Activated CD4-positive, CD25-positive, alpha-beta regulatory T cell treated with anti-CD3 and anti-CD28 coated beads, Interleukin-2, amount 50 U/mL, for 72 hours (primary cell): ENCODE measurements around the gene GRHL3.

Experiments
- DNase-seq: peaks from one replicate; pipeline ENCODE4 v3.0.0; 2021

The GRHL3 gene

GRCh38 chr1:24345334-24345733, 26.2 kb downstream of the GRHL3 start:
- DNase-seq, result no peak

DNA sequence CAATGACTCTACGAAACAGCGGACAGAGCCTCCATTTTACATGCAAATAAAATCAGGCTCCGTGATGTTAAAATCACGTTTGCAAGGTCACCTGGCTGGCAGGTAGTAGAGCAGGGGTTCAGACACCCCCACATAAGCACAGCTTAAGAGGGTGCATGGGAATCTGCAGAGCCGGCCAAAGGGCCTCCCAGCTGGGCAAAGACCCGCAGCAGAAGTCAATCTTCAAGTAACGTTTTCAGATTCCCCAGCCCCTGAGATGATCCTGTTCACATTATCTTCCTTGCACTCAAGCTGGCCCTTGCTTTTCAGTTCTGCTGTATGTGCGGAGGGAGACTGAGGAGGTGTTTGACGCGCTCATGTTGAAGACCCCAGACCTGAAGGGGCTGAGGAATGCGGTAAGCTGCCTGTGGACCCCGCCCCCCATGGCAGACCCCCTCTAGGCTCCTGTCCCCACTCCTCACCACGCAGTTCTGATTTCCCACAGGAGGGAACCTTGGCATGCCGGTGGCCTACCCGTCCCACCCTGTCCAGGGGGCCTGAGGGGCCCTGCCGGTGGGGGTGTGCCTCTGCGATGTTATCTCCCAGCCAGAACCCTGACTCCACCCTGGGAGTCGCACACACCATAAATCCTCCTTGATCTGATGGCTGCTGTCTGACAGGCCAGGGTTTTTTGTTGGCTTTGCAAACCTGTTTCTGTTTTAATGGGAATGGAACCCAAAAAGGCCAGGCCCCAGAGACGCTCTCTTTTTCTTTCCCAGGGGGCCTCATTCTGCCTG, 28.2 kb downstream of the GRHL3 start:
- DNase-seq, result no peak

- DNase-seq, result no peak
Measured at GRCh38 chr1:24348196-24348595, 29.0 kb downstream of the GRHL3 start.

DNA sequence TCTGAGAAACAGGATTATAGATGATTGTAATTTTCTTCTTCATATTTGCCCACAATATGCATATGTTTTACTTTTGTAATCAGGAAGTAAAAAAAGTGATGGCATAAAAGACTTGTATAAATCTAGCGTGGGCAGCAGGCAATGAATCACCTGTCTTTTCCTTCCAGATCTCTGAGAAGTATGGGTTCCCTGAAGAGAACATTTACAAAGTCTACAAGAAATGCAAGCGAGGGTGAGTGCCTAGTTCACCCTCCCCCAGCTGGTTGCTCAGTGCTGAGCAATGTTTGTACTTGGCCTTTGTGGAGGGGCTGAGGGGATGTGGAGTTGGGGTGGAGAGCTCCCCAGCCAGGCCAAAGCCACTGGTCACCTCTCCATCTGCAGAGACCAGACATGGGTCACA, 30.7 kb downstream of the GRHL3 start:
- no peak for DNase-seq

DNA sequence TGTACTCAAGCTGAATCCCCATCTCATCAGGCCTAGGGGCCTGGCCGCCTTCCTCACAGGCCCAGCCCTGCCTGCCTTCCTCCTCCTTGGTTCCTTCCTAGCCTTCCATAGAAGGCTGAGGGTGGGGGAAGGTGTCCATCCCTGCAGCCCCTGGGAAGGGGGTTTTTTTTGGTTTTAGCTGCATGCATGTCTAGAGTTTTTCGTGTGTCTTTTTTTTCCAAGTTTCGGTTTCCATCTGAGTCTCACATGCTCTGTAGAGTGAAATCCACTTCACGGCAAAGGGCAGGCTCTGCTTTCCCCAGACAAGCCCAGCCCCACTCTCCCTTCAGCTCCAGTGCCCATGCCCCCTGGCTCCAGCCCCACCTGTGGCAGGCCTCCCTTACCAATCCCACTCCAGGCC, 32.1 kb downstream of the GRHL3 start:
- no peak for DNase-seq

- peak; percentile 49 for DNase-seq
Measured at GRCh38 chr1:24351918-24352627, 32.9 kb downstream of the GRHL3 start.

GRCh38 chr1:24353292-24353891, 34.2 kb downstream of the GRHL3 start:
- no peak for DNase-seq

DNA sequence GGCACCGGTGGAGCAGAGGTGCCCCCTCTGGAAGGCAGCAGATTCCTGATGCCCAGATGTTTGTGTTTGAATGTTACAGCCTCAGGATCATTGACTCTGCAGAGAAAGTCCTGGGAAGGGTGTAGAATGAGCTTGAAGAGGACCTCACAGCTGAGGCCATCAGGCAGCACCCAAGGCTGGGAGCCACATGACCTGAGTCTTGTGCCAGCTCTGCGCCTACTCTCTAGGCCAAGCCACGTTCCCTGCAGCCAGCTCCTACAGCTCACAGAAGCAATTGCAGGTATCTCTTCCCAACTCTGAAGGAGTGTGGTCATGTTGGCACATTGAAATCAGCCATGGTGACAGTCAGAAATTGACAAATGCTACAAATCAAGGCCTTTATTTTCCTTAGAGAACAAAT, 36.3 kb downstream of the GRHL3 start:
- no peak for DNase-seq

DNA sequence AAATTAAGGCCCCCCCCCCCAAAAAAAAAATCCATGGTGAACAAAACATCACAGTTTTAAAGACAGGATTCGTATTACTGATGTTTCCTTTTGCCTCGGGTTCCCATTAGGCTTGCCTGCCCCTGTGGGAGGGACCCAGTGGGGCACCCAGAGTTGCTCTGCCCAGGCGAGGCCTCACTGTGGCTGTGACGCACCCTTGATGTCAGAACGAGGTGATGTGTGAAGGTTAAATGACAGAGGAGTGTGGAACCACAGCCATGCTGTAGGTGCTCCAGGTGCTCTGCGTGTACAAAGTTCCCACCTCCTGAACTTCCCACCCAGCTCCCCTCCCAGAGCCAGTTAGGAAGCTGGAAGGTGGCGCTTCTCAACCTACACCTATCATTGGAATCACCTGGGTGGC, 37.9 kb downstream of the GRHL3 start:
- no peak for DNase-seq

- DNase-seq, result no peak
Measured at GRCh38 chr1:24360681-24361080, 41.5 kb downstream of the GRHL3 start.

DNA sequence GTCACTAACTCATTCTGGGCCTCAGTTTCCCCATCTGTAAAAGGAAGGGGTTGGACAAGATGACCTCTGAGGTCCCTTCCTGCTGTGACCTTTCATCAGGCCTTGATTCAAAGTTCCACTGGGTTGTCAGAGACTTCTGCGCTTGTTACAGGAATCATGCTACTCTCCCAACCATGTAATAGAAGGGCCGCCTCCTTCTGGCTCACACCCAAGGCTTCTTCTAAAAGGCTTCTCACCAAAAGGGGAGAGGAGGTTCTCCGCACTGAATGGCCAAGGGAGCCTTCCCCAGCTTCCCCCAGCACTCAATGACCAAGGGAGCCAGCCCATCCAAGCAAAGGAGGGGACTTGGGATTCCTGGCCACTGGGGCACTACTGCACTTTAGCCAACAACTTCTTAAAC, 42.7 kb downstream of the GRHL3 start:
- no peak for DNase-seq

DNA sequence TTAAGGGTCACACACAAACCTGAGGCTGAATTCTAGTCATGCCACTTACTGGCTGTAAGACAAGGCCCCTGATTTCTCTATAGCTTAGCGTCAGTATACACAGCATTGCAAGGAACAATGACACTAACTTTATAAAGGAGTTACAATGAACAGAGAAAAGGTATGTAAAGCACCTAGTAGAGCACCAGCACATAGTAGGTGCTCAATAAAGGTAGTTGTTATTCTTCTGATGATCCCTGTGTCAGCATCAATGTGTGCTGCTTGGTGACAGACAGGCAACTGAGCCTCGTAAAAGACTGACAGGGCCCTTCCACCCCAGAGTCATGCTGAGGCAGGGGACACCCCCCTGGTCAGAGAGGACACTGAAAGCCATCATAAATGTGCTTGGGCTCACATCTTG, 43.2 kb downstream of the GRHL3 start:
- DNase-seq, result no peak

DNA sequence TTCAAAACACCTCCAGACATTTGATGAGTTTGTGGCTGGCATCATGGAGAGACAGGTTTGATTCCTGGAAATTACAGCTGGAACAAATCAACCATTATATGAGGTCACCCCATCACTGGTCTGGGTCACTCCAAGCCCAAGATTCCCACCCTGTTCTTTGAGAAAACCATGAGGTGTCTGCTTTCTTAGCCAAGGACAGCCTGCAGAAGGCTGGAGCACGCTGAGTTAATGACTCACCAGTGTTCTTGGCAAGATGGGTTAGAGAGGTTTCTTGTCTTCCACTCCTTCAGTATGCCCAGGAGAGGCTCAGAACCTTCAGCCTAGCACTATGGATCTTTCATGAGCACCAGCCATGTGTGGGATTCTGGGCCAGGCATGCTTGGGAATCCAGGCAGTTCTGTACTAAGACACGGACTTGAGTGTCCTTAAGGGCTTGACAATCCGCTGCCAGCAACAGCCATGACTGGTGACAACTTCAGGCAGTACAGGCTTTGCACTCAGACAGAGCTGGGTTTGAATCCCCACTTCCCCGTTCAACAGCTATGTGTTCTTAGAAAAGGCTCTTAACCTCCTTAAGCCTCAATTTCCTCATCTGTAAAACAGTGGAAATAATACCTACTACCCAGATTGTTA, 43.9 kb downstream of the GRHL3 start:
- no peak for DNase-seq

DNA sequence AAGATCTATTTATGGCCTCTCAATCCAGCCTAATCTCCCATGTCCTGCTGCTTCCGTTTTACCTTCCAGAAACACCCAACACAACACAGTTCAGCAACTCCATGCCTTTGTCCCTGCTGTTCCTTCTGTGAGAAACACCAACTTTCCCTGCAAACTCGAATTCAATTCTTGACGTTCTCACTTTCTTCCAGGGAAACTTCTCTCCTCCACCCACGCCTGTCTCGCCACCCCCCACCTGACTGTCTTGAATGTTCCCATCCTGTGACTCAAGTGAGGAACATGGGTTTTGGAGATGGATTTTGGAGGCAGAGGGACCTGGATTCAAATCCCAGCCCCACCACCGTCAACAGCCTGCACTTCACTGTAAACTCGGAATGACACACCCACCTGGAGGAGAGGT, 44.8 kb downstream of the GRHL3 start:
- no peak for DNase-seq

DNA sequence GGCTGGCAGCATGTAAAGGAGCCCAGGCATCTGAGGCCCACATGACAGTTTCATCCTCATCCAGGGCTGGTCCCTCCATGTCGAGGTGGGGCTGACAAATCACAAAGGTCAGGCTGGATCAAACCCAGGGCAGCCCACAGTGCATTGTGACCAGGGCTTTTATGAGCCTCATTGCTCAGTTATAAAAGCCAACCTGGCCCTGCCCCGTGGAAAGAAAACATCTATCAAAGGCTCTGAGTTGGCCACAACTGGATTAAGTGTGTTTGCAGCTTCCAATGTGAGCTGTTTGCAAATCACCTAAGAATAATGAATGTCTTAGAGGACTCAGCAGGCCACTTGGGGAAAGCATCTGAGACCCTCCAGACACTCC, 45.4 kb downstream of the GRHL3 start:
- DNase-seq, result no peak

DNA sequence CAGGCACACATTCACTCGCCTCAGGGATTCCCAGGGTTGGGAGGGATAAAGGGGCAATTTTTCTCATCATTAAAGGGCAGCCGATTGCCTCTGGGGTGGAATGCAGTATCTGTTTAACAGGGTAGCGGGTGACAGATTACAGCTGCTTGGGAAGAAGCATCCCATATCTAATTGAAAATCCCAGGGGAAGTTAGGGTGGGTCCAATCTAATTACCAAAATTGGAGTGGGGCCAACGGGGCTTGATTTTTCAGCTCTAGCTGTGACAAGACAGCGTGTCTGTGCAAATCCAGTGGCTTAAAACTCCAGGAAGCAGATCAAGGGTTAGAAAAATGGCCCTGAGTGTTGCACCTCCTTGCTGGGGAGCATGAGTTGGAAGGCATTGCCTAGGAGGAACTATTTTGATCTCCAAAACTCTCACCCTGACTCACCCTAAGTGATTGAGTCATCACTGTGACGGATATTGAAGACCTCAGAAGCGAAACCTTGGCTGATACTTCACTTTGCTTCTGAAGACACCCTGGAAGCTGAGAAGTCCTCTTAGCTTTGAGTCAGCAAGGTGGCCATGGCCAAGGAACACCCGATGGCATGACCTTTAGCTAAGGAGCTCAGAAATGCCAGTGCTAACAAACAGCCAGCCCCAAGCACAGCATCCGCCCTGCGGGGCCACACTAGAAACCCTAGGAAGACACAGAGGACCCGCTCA, 46.0 kb downstream of the GRHL3 start:
- no peak for DNase-seq

DNA sequence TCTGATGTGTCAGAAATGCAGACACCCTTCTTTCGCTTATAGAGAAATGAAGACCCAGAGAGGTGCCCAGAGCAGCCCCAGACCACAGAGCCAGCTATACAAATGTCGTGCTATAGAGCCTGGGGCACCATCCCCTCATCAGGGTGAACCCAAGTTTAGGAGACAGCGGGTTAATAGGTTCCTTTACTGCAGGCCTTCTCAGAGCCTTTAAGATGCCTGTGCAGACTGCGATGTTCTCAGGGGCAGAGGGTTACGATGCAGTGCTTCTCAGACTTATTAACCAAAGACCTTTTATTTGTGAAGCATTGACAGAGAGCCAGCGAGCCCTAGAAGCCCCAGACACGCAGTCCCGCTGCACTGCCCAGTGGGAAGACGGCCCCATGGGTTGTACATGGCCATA, 47.5 kb downstream of the GRHL3 start:
- no peak for DNase-seq

DNA sequence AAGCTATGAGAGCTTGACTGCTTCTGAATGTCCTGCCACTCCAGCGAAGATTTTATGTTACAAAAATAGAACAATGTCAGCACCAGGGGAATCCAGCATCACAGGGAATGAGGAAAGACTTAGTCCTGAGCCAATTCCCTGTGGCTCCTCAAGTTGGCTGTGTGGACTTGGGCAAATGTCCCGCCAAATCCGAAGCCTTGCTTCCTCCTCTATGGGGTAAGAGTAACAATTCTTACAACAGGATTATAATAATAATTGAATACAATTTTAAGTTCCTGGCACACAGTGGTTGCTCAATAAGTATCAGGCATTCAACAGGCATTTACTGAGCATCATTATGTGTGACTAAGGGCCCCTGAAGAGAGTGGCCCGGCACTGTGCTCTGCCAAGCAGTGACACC, 50.0 kb downstream of the GRHL3 start:
- no peak for DNase-seq

- no peak for DNase-seq
Measured at GRCh38 chr1:24369801-24370200, 50.6 kb downstream of the GRHL3 start.

DNA sequence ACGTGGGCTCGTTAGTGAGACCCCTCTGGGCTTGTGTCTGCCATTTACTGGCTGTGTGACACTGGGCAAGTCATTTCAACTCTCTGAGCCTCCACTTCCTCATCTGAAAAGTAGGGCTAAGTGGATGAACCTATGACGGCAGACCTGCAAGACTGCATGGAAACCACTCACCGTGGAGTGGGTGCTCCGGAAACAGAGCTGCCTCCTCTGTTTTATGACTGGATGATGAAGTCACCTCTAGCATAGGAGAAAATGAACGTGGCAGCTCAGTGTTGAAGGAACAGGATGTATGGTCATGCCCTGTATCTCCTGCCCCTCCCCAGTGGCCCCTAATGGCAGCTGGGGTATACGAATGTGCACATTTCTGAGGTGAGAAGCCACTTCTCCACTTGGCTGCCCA, 53.9 kb downstream of the GRHL3 start:
- DNase-seq, result no peak

DNA sequence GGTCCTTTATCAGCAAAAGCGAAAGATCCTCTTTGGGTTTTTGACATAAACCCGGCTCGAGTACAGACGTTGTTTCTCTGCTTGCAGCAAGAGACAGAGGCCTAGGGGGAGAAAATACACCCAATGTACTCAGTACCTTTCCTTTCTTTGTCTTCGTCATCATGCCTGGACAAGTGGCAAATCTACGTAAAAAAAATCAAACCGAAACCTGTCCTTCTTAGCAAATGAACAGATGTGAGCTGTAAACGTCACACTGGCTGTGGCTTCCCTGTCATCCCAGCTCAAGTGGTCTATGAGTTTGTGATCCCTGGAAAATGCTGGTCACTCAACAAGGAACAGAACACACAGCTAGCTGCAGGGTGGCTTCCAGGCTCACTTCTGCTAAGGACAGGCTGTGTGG, 54.6 kb downstream of the GRHL3 start:
- no peak for DNase-seq

GRCh38 chr1:24374891-24375786, 56.0 kb downstream of the GRHL3 start:
- no peak for DNase-seq
